GM21717 (cell line): Measurements from ENCODE around the gene CEACAM7.
"Not testable (repeated sequence)": the region's sequence is repeated elsewhere in the genome, so short reads cannot be mapped to it uniquely, and the experiment has no call there.

Source experiments
- ATAC-seq: cut with Tn5 transposase; IDR thresholded peaks from one replicate; pipeline ENCODE4 v1.9.1; 2021; ENCODE audit warnings: mild to moderate bottlenecking, moderate library complexity; ENCODE audit not compliant: unreplicated experiment

Gene CEACAM7

GRCh38 chr19:41688098-41688497 lies at the start of gene CEACAM7:
TSS of gene CEACAM7 (minus strand) at chr19:41688270. CDS start at chr19:41688165, 105 bp downstream.
- ATAC-seq: no peak

DNA sequence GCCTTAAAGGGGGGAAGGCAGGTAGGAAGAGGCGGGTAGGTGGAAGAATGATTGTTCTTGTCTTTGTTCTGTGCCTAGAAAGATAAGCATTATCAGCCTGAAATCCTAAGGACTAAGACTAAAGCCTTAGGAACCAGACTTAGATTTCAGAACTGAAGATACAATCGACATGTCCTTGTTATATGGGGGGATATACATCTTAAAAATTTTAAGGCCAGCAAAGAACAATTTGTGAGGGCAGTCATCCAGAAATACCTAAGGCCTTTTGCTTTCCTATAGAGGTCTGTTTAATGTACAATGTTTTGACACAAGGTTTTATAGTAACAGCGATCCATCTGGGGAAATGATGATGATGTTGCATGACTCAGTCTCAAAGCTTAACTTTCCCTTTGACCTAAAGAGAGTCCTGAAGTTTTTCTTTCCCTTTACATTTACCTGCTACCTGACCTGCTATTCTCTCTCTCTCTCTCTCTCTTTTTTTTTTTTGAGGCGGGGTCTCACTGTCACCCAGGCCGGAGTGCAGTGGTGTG lies 47.1 kb upstream of the CEACAM7 start:
- ATAC-seq: no peak

DNA sequence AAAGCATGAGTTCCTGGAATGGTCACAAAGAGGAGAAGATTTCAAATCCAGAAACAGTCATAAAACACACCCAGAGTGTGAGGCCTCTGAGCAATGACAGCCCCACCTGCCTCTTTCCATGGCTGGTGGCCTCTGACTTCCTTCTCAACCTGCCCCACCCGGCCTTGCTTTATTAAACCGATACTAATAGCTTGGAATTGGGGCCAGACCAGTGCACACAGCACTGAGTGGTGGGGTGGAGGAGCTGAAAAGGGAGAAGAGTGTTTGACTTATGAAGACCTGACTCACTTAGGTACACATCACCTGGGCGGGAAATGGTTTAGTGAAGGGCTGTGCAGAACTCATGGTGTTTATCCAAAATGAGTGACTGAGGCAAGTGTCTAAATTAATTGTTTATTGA lies 46.5 kb upstream of the CEACAM7 start:
- ATAC-seq: no peak

DNA sequence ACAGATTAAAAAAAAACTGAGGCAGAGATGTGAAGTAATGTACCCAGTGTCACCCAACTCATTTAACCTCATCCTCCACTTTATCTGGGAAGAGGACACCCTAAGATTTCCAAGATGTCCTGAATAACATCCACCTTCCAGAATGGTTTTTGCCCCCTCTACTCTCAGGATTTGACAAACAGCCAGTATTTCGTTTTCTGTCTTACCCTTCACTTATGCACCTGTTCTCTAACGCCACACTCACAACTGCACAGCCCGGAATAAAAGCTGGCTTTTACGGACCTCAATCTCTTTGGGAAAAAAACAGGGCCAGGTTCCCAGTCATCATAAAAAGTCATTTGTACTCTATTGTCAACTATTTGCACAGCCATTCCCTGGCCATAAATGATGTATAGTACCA lies 46.1 kb upstream of the CEACAM7 start:
- ATAC-seq: no peak

DNA sequence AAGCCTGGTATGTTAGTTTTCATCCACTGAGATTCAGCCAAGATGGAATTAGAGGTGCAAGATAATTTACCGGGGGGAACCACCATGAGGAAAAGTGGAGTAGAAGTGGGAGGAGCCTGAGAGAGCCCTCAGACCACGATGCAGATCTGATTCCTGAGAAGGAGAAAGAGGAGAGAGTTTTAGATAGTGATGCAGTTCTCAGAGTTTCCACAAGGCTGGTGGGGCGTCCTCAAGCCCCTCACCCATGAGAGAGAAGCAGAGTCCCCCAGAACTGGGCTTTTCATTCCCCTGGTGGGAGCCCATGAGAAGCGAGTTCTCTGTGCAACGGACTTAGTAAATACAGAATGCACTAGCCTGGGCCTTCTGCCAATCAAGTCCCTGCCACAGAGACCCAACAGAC lies 38.4 kb upstream of the CEACAM7 start:
- no peak for ATAC-seq

- no peak for ATAC-seq
Observed at GRCh38 chr19:41720103-41720502, 32.0 kb upstream of the CEACAM7 start.

GRCh38 chr19:41718761-41719160 lies 30.7 kb upstream of the CEACAM7 start:
- no peak for ATAC-seq

- ATAC-seq: no peak
Observed at GRCh38 chr19:41714598-41714997, 26.5 kb upstream of the CEACAM7 start.

- ATAC-seq: no peak
Observed at GRCh38 chr19:41711376-41712261, 23.5 kb upstream of the CEACAM7 start.

DNA sequence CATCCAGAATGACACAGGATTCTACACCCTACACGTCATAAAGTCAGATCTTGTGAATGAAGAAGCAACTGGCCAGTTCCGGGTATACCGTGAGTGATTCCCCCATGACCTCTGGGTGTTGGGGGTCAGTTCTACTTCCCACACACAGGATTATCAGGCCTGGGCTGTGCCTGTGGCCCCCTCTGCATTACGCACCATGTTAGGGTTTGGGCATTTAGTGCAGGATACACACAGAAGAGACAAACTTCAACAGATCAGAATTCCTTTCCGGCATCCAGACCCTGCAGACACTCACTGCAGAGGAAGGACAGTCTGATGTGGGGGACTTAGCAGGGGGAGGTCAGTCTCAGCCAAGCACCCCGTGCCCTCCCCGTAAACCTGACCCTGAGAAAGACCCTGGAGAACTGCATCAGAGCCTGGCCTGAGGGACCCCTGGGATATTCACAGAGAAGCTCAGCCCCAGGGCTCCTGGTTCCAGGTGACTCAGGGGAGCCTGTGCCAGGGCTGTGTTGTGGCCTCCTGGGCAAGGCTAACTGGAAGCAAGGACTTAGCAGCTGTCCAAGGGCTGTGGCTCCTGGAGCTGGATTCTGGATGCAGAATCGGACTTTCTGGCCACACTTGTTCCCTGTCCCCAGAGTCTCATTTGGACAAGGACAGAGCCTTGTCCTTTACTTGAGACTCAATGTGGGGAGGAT lies 22.0 kb upstream of the CEACAM7 start:
- no peak for ATAC-seq

DNA sequence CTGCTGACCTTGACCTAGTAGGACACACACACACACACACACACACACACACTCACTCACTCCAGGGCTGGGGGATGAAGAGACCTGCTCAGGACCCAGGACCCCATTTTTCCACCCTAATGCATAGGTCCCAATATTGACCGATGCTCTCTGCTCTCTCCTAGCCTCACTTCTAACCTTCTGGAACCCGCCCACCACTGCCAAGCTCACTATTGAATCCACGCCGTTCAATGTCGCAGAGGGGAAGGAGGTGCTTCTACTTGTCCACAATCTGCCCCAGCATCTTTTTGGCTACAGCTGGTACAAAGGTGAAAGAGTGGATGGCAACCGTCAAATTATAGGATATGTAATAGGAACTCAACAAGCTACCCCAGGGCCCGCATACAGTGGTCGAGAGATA lies 21.4 kb upstream of the CEACAM7 start:
- not testable (repeated sequence) for ATAC-seq

GRCh38 chr19:41708481-41708880 lies 20.4 kb upstream of the CEACAM7 start, which contains the start of gene CEACAM5:
TSS of gene CEACAM5 (plus strand) at chr19:41708626. CDS start at chr19:41708732, 106 bp downstream.
- no peak for ATAC-seq

DNA sequence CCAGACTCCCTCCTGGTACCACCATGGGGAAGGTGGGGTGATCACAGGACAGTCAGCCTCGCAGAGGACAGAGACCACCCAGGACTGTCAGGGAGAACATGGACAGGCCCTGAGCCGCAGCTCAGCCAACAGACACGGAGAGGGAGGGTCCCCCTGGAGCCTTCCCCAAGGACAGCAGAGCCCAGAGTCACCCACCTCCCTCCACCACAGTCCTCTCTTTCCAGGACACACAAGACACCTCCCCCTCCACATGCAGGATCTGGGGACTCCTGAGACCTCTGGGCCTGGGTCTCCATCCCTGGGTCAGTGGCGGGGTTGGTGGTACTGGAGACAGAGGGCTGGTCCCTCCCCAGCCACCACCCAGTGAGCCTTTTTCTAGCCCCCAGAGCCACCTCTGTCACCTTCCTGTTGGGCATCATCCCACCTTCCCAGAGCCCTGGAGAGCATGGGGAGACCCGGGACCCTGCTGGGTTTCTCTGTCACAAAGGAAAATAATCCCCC lies 19.9 kb upstream of the CEACAM7 start:
- no peak for ATAC-seq

- no peak for ATAC-seq
Observed at GRCh38 chr19:41707502-41707812, 19.4 kb upstream of the CEACAM7 start.

DNA sequence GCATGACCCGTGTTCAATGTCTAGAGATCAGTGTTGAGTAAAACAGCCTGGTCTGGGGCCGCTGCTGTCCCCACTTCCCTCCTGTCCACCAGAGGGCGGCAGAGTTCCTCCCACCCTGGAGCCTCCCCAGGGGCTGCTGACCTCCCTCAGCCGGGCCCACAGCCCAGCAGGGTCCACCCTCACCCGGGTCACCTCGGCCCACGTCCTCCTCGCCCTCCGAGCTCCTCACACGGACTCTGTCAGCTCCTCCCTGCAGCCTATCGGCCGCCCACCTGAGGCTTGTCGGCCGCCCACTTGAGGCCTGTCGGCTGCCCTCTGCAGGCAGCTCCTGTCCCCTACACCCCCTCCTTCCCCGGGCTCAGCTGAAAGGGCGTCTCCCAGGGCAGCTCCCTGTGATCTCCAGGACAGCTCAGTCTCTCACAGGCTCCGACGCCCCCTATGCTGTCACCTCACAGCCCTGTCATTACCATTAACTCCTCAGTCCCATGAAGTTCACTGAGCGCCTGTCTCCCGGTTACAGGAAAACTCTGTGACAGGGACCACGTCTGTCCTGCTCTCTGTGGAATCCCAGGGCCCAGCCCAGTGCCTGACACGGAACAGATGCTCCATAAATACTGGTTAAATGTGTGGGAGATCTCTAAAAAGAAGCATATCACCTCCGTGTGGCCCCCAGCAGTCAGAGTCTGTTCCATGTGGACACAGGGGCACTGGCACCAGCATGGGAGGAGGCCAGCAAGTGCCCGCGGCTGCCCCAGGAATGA lies 18.9 kb upstream of the CEACAM7 start:
- no peak for ATAC-seq

- no peak for ATAC-seq
Observed at GRCh38 chr19:41705393-41706174, 17.5 kb upstream of the CEACAM7 start.

DNA sequence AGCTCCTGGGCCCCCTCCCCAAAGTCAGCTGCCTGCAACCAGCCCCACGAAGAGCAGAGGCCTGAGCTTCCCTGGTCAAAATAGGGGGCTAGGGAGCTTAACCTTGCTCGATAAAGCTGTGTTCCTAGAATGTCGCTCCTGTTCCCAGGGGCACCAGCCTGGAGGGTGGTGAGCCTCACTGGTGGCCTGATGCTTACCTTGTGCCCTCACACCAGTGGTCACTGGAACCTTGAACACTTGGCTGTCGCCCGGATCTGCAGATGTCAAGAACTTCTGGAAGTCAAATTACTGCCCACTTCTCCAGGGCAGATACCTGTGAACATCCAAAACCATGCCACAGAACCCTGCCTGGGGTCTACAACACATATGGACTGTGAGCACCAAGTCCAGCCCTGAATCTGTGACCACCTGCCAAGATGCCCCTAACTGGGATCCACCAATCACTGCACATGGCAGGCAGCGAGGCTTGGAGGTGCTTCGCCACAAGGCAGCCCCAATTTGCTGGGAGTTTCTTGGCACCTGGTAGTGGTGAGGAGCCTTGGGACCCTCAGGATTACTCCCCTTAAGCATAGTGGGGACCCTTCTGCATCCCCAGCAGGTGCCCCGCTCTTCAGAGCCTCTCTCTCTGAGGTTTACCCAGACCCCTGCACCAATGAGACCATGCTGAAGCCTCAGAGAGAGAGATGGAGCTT lies 15.7 kb upstream of the CEACAM7 start:
- ATAC-seq: no peak

DNA sequence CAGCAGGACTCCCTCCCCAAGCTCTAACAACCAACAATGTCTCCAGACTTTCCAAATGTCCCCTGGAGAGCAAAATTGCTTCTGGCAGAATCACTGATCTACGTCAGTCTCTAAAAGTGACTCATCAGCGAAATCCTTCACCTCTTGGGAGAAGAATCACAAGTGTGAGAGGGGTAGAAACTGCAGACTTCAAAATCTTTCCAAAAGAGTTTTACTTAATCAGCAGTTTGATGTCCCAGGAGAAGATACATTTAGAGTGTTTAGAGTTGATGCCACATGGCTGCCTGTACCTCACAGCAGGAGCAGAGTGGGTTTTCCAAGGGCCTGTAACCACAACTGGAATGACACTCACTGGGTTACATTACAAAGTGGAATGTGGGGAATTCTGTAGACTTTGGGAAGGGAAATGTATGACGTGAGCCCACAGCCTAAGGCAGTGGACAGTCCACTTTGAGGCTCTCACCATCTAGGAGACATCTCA lies 14.1 kb upstream of the CEACAM7 start:
- no peak for ATAC-seq

DNA sequence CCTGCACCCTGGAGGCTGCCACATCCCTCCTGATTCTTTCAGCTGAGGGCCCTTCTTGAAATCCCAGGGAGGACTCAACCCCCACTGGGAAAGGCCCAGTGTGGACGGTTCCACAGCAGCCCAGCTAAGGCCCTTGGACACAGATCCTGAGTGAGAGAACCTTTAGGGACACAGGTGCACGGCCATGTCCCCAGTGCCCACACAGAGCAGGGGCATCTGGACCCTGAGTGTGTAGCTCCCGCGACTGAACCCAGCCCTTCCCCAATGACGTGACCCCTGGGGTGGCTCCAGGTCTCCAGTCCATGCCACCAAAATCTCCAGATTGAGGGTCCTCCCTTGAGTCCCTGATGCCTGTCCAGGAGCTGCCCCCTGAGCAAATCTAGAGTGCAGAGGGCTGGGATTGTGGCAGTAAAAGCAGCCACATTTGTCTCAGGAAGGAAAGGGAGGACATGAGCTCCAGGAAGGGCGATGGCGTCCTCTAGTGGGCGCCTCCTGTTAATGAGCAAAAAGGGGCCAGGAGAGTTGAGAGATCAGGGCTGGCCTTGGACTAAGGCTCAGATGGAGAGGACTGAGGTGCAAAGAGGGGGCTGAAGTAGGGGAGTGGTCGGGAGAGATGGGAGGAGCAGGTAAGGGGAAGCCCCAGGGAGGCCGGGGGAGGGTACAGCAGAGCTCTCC lies 13.5 kb upstream of the CEACAM7 start:
- ATAC-seq: no peak
